ENCODE data around the gene C19orf12. TPM values are rescaled to one million over a fixed set of nuclear protein-coding genes. Genes with fewer than 3 reads are reported as not detected.

C19orf12 gene
- total and polyA plus RNA-seq, 2 of the 4 experiments (the other 2 are of a cell fraction) = 16.3 to 24.0 TPM

DNA sequence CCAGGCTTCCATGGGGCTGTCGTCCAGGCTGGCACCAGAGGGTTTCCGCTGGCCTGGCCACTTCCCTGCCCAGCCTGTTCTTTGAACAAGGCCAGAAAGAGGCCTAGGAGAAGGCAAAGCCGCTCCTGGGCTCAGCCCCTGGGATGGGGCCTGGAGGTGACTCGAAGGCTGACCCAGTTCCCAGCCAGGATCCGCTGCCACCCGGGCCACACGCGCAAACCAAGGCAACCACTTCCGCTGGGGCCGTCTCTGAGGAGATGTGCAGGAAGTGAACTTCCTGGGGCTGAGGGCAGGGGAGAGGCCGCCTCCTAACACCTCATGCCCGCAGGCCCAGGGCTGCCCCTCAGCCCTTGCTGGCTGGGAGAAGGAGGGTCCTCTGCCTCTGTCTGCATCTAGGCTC lies 34.6 kb downstream of the C19orf12 start:
- Histone ChIP-seq H3K4me2 (ENCODE audit: low read depth, low read length) (no peak overlapping the region), H2AK5ac (ENCODE audit: low read depth, low read length) (no peak overlapping the region), H3K56ac (ENCODE audit: extremely low read depth, insufficient read depth, low read length) (no peak overlapping the region), H4K5ac (ENCODE audit: low read depth, low read length) (no peak overlapping the region), H3K79me1 (ENCODE audit: low read depth in 1 of 2, low read length in 2 of 2) (0 out of 4 replicates have a peak, but pooled peaks cover 0 to under 1% of the 10 kb centered on the region in 2 experiments), H3K9ac (ENCODE audit: low read depth, low read length) (no peak overlapping the region), H2BK120ac (ENCODE audit: low read depth, low read length) (no peak overlapping the region), H3K27me3 (ENCODE audit: control insufficient read depth, insufficient read depth, low read length) (no peaks in the 10 kb centered on the region), H4K20me1 (ENCODE audit: insufficient read depth, low read length) (no peaks in the 10 kb centered on the region), H3K23ac (ENCODE audit: low read depth, low read length) (no peak overlapping the region), H3K27ac (ENCODE audit: insufficient read depth, low read length) (no peak overlapping the region), H3K9me1 (ENCODE audit: insufficient read depth, low read length) (0 out of 2 replicates have a peak, but pooled peaks cover 3% of the 10 kb centered on the region), H2BK5ac (ENCODE audit: low read depth, low read length, poor library complexity, severe bottlenecking) (no peak overlapping the region), H2BK20ac (ENCODE audit: low read depth, low read length) (no peak overlapping the region; the same call in 1 of the 2 replicates), H3K18ac (ENCODE audit: low read depth, low read length) (no peak overlapping the region), H3K4ac (ENCODE audit: low read depth, low read length) (no peak overlapping the region), H2AFZ (replicated peaks; ENCODE audit: low read length, poor library complexity) (peak overlapping the region; percentile 67), H4K8ac (ENCODE audit: low read depth in 2 of 2, low read length in 2 of 2) (no peak overlapping the region), H3K9me3 (ENCODE audit: control insufficient read depth, insufficient read depth, low read length) (no peaks in the 10 kb centered on the region), H3K36me3 (ENCODE audit: control insufficient read depth, insufficient read depth, low read length) (peaks cover 7% of the 10 kb centered on the region; the same call in 1 of the 2 replicates), H3K14ac (replicated peaks; ENCODE audit: low read depth, low read length) (no peak overlapping the region), H3K4me1 (ENCODE audit: control insufficient read depth, insufficient read depth, low read length) (peaks cover 2% of the 10 kb centered on the region; the same call in 1 of the 2 replicates), H2BK15ac (ENCODE audit: low read depth, low read length) (no peak overlapping the region), H2AK9ac (replicated peaks; ENCODE audit: low read depth, low read length, poor library complexity) (peak overlapping the region; percentile 39), H3K4me3 (ENCODE audit: insufficient read depth, low read depth, low read length) (no peak overlapping the region), H4K91ac (ENCODE audit: insufficient read depth, low read depth, low read length) (no peak overlapping the region)
- TF ChIP-seq BHLHE40 (IDR thresholded peaks at IDR 0.05; ENCODE audit: low read depth, low read length) (no peak), ELK1 (IDR thresholded peaks at IDR 0.05; ENCODE audit: borderline replicate concordance, low read depth, low read length) (no peak), MAZ (IDR thresholded peaks at IDR 0.05; ENCODE audit: borderline replicate concordance, low read depth, low read length) (no peak), NFE2L2 (IDR thresholded peaks at IDR 0.05; ENCODE audit: low read depth, low read length) (no peak), POLR2A (IDR thresholded peaks at IDR 0.05; ENCODE audit: low read depth, low read length) (no peak), MXI1 (IDR thresholded peaks at IDR 0.05; ENCODE audit: borderline replicate concordance, low read depth, low read length) (no peak), CEBPB (IDR thresholded peaks at IDR 0.05; ENCODE audit: low read depth, low read length) (no peak), SMC3 (IDR thresholded peaks at IDR 0.05; ENCODE audit: low read depth, low read length) (no peak), RAD21 (IDR thresholded peaks at IDR 0.05; ENCODE audit: low read length) (no peak), RCOR1 (IDR thresholded peaks at IDR 0.05; ENCODE audit: insufficient replicate concordance, low read length) (no peak), FOS (IDR thresholded peaks at IDR 0.05; ENCODE audit: low read depth, low read length) (no peak), MAFK (IDR thresholded peaks at IDR 0.05; ENCODE audit: low read depth, low read length) (no peak), CHD1 (IDR thresholded peaks at IDR 0.05; ENCODE audit: low read depth, low read length) (no peak), RFX5 (IDR thresholded peaks at IDR 0.05; ENCODE audit: low read depth, low read length) (no peak)
- TF ChIP-seq, protein P1, sequence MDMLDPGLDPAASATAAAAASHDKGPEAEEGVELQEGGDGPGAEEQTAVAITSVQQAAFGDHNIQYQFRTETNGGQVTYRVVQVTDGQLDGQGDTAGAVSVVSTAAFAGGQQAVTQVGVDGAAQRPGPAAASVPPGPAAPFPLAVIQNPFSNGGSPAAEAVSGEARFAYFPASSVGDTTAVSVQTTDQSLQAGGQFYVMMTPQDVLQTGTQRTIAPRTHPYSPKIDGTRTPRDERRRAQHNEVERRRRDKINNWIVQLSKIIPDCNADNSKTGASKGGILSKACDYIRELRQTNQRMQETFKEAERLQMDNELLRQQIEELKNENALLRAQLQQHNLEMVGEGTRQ (IDR thresholded peaks at IDR 0.05; ENCODE audit: low read depth, low read length) = no peak
- TF ChIP-seq, protein P2, sequence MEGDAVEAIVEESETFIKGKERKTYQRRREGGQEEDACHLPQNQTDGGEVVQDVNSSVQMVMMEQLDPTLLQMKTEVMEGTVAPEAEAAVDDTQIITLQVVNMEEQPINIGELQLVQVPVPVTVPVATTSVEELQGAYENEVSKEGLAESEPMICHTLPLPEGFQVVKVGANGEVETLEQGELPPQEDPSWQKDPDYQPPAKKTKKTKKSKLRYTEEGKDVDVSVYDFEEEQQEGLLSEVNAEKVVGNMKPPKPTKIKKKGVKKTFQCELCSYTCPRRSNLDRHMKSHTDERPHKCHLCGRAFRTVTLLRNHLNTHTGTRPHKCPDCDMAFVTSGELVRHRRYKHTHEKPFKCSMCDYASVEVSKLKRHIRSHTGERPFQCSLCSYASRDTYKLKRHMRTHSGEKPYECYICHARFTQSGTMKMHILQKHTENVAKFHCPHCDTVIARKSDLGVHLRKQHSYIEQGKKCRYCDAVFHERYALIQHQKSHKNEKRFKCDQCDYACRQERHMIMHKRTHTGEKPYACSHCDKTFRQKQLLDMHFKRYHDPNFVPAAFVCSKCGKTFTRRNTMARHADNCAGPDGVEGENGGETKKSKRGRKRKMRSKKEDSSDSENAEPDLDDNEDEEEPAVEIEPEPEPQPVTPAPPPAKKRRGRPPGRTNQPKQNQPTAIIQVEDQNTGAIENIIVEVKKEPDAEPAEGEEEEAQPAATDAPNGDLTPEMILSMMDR (conservative IDR thresholded peaks at IDR 0.05; ENCODE audit: low read depth, low read length) = no peak
- DNase-seq (no peak), ATAC-seq (ENCODE audit: low read depth) (no peak)
- dilution Hi-C loops (cut with HindIII; ENCODE audit: low sequenced_read_pairs, unreplicated experiment) (no loop called here), intact Hi-C loops (cut with micrococcal nuclease) (no loop called here), in situ Hi-C loops (cut with MboI; ENCODE audit: low sequenced_read_pairs) (no loop called here)
- no TSS peak for BruUV-seq (replicated peaks)
- ChIA-PET POLR2A (ENCODE audit: unreplicated experiment) (no interaction called here), CTCF (no interaction called here)
- WGBS, 2 experiments (ENCODE audit: extremely low coverage in 2 of 2, insufficient read length in 1 of 2) = 100% methylated on average over 1 of the region's 12 CpGs; no CpG with 5 or more reads in 1 of the 2 experiments
